ENCODE data around the gene ATG2A. TPM values are rescaled to one million over a fixed set of nuclear protein-coding genes. Genes with fewer than 3 reads are reported as not detected.

Gene ATG2A
- polyA plus RNA-seq, 3 donors = 2.6 to 24.9 (median 4.0) TPM

- intact Hi-C loops (cut with micrococcal nuclease) = loop anchor here in 1 of 2 donors (2.0 kb wide), 1 partner anchor 14 kb away; no protein-coding TSS in a partner anchor
- Mint-ChIP-seq H3K4me3 (peak overlapping the region; percentile 71 to 76), H3K27me3 (ENCODE audit: low read depth in 3 of 3) (peaks cover 0 to 7% (median 3%) of the 10 kb centered on the region in 3 donors), H3K36me3 (peaks cover 76 to 86% of the 10 kb centered on the region in 2 donors), H3K27ac (peak overlapping the region; percentile 89 to 95 (median 92)), H3K9me3 (peaks cover 0 to 5% (median 0%) of the 10 kb centered on the region in 7 donors), H3K4me1 (peaks cover 83% of the 10 kb centered on the region)
- no peaks in the 10 kb centered on the region for H3K27me3 ChIP-seq (ENCODE audit: control insufficient read depth in 2 of 2, insufficient read depth in 2 of 2, low read length in 2 of 2)
- peaks cover 98% of the 10 kb centered on the region for H4K20me1 ChIP-seq (ENCODE audit: insufficient read depth, low read length)
- H3K4me1 ChIP-seq (ENCODE audit: control insufficient read depth in 1 of 2, insufficient read depth in 2 of 2, low read length in 2 of 2) = peaks cover 62 to 85% of the 10 kb centered on the region in 2 donors
- H3K36me3 ChIP-seq (replicated peaks in 1 of 2; ENCODE audit: control insufficient read depth in 1 of 2, insufficient read depth in 2 of 2, low read length in 2 of 2) = peaks cover 33 to 72% of the 10 kb centered on the region in 2 donors
- TF ChIP-seq CTCF (IDR thresholded peaks at IDR 0.05) = no peak
- 65% methylated on average over 16 of the region's 20 CpGs for WGBS (ENCODE audit: insufficient coverage)
- peak overlapping the region; percentile 53 for H3K9ac ChIP-seq (ENCODE audit: insufficient read depth, low read length, poor library complexity, severe bottlenecking)
- H3K4me2 ChIP-seq (replicated peaks; ENCODE audit: extremely low read depth, low read length, poor library complexity, severe bottlenecking) = peak overlapping the region; percentile 72
- H2AFZ ChIP-seq (ENCODE audit: insufficient read depth, low read depth, low read length, poor library complexity, severe bottlenecking) = no peak overlapping the region
- peaks cover 89% of the 10 kb centered on the region for H3K79me2 ChIP-seq (ENCODE audit: insufficient read depth, low read length)
- peak overlapping the region; percentile 67 to 83 for H3K27ac ChIP-seq (ENCODE audit: low read depth in 1 of 2, low read length in 2 of 2)
- peak overlapping the region in 1 of 3 experiments; percentile 59 for H3K4me3 ChIP-seq (replicated peaks in 1 of 3; ENCODE audit: low read depth in 2 of 3, low read length in 3 of 3)
- no peaks in the 10 kb centered on the region for H3K9me3 ChIP-seq (replicated peaks in 1 of 2; ENCODE audit: control insufficient read depth in 1 of 2, insufficient read depth in 1 of 2, low read length in 2 of 2)
- DNase-seq = no peak
These were observed 46.0 kb downstream of the ATG2A start for GRCh38 chr11:64870893-64871466.

- peak overlapping the region in 1 of 3 experiments; percentile 59 for H3K4me3 ChIP-seq (replicated peaks in 1 of 3; ENCODE audit: low read depth in 2 of 3, low read length in 3 of 3)
- DNase-seq = peak; percentile 81 to 96 (median 85)
These were observed 46.7 kb downstream of the ATG2A start for GRCh38 chr11:64870176-64870892.

More at GRCh38 chr11:64870176-64870892, 46.7 kb downstream of the ATG2A start:
- WGBS (ENCODE audit: insufficient coverage) = 19% methylated on average over 17 of the region's 19 CpGs
- intact Hi-C loops (cut with micrococcal nuclease) = loop anchor here in 1 of 2 donors (2.0 kb wide), 1 partner anchor 14 kb away; no protein-coding TSS in a partner anchor
- Histone ChIP-seq H3K9me3 (replicated peaks in 1 of 2; ENCODE audit: control insufficient read depth in 1 of 2, insufficient read depth in 1 of 2, low read length in 2 of 2) (no peaks in the 10 kb centered on the region), H4K20me1 (ENCODE audit: insufficient read depth, low read length) (peaks cover 96% of the 10 kb centered on the region), H3K27ac (ENCODE audit: low read depth in 1 of 2, low read length in 2 of 2) (peak overlapping the region; percentile 67 to 83), H3K36me3 (replicated peaks in 1 of 2; ENCODE audit: control insufficient read depth in 1 of 2, insufficient read depth in 2 of 2, low read length in 2 of 2) (peaks cover 33 to 72% of the 10 kb centered on the region in 2 donors), H3K9ac (ENCODE audit: insufficient read depth, low read length, poor library complexity, severe bottlenecking) (peak overlapping the region; percentile 53), H3K27me3 (ENCODE audit: control insufficient read depth in 2 of 2, insufficient read depth in 2 of 2, low read length in 2 of 2) (no peaks in the 10 kb centered on the region), H3K4me1 (ENCODE audit: control insufficient read depth in 1 of 2, insufficient read depth in 2 of 2, low read length in 2 of 2) (peaks cover 61 to 85% of the 10 kb centered on the region in 2 donors), H3K79me2 (ENCODE audit: insufficient read depth, low read length) (peaks cover 85% of the 10 kb centered on the region), H2AFZ (ENCODE audit: insufficient read depth, low read depth, low read length, poor library complexity, severe bottlenecking) (no peak overlapping the region), H3K4me2 (replicated peaks; ENCODE audit: extremely low read depth, low read length, poor library complexity, severe bottlenecking) (peak overlapping the region; percentile 72)
- no peak for TF ChIP-seq CTCF (IDR thresholded peaks at IDR 0.05)
- H3K36me3 Mint-ChIP-seq = peaks cover 77 to 85% of the 10 kb centered on the region in 2 donors
- H3K27ac Mint-ChIP-seq = peak overlapping the region; percentile 89 to 95 (median 92)
- peaks cover 0 to 7% (median 3%) of the 10 kb centered on the region in 3 donors for H3K27me3 Mint-ChIP-seq (ENCODE audit: low read depth in 3 of 3)
- peaks cover 83% of the 10 kb centered on the region for H3K4me1 Mint-ChIP-seq
- peak overlapping the region; percentile 71 to 76 for H3K4me3 Mint-ChIP-seq
- peaks cover 0 to 5% (median 0%) of the 10 kb centered on the region in 7 donors for H3K9me3 Mint-ChIP-seq
